WTC11 (cell line): ENCODE results near the gene CAPZB. TPM values are rescaled to one million over a fixed set of nuclear protein-coding genes. Genes with fewer than 3 reads are reported as not detected.

Experiments used
- ATAC-seq: fragments of 200-7000 bp; cut with Tn5 transposase; 2 replicates; pipeline ENCODE4 v1.10.0; 2021; ENCODE audit warnings: mild to moderate bottlenecking, moderate library complexity
- CTCF ChIA-PET: fragments of 300-600 bp; sonication (Branson Sonifier 250); formaldehyde crosslinking; loops from one replicate; lab custom pipeline; 2021; ENCODE audit warnings: antibody characterized with exemption; lab: Charles Lee
- POLR2A ChIA-PET: fragments of 350-600 bp; sonication (Branson Sonifier 250); formaldehyde crosslinking; loops from one replicate; lab custom pipeline; 2021; ENCODE audit warnings: antibody characterized with exemption; lab: Charles Lee
- DNase-seq: peaks from one replicate; pipeline ENCODE4 v3.0.0; 2021; ENCODE audit warnings: low spot score
- H3K27ac Mint-ChIP-seq: 2 replicates; pipeline ENCODE4 v1.8.0; 2021; ENCODE audit warnings: mixed read lengths
- H3K27me3 Mint-ChIP-seq: 2 replicates; pipeline ENCODE4 v1.8.0; 2021; ENCODE audit warnings: low read depth, mild to moderate bottlenecking, moderate library complexity, mixed read lengths
- H3K36me3 Mint-ChIP-seq: 2 replicates; pipeline ENCODE4 v1.8.0; 2021; ENCODE audit warnings: mixed read lengths
- H3K4me1 Mint-ChIP-seq: 2 replicates; pipeline ENCODE4 v1.8.0; 2022; ENCODE audit warnings: mixed read lengths
- H3K4me3 Mint-ChIP-seq: 2 replicates; pipeline ENCODE4 v1.8.0; 2021; ENCODE audit warnings: mild to moderate bottlenecking, moderate library complexity, mixed read lengths
- H3K9me3 Mint-ChIP-seq: 2 replicates; pipeline ENCODE4 v1.8.0; 2021; ENCODE audit warnings: mixed read lengths
- ATF1 ChIP-seq: sonication (generic); formaldehyde crosslinking; IDR thresholded peaks from 2 replicates; pipeline ENCODE4 v1.8.1; 2023; ENCODE audit warnings: mild to moderate bottlenecking, moderate library complexity, missing genetic modification reagents
- ETV6 ChIP-seq: sonication (generic); formaldehyde crosslinking; IDR thresholded peaks from 2 replicates; pipeline ENCODE4 v1.8.1; 2022; ENCODE audit warnings: mild to moderate bottlenecking, missing genetic modification reagents
- NFE2L1 ChIP-seq: sonication (generic); formaldehyde crosslinking; IDR thresholded peaks from 2 replicates; pipeline ENCODE4 v1.8.1; 2023; ENCODE audit warnings: missing genetic modification reagents
- OVOL2 ChIP-seq: fragments of 250-450 bp; sonication (Bioruptor Pico); IDR thresholded peaks from 2 replicates; pipeline ENCODE4 v1.9.0; 2021; ENCODE audit warnings: mild to moderate bottlenecking, borderline replicate concordance
- PRRX2 ChIP-seq: fragments of 250-450 bp; sonication (Bioruptor Pico); IDR thresholded peaks from 2 replicates; pipeline ENCODE4 v1.8.0; 2021; ENCODE audit warnings: mild to moderate bottlenecking
- TEAD1 ChIP-seq: sonication (generic); formaldehyde crosslinking; IDR thresholded peaks from 2 replicates; pipeline ENCODE4 v1.8.0; 2022; ENCODE audit warnings: mild to moderate bottlenecking, missing genetic modification reagents
- ZNF121 ChIP-seq: sonication (generic); formaldehyde crosslinking; IDR thresholded peaks from 2 replicates; pipeline ENCODE4 v1.8.0; 2023; ENCODE audit warnings: missing genetic modification reagents
- ZNF219 ChIP-seq: sonication (generic); formaldehyde crosslinking; IDR thresholded peaks from 2 replicates; pipeline ENCODE4 v1.8.0; 2023; ENCODE audit warnings: missing genetic modification reagents, mild to moderate bottlenecking, borderline replicate concordance
- ZNF423 ChIP-seq: fragments of 250-450 bp; sonication (Bioruptor Pico); IDR thresholded peaks from 2 replicates; pipeline ENCODE4 v2.1.2; 2022; ENCODE audit warnings: mild to moderate bottlenecking, moderate library complexity
- total RNA-seq: library from RNA; stranded (reverse); gene quantifications from 3 replicates; pipeline ENCODE4 v1.2.3, GENCODE V29; 2021
- TF ChIP-seq, protein P1 (sequence below): sonication (generic); formaldehyde crosslinking; IDR thresholded peaks from 2 replicates; pipeline ENCODE4 v1.8.1; 2022; ENCODE audit warnings: mild to moderate bottlenecking, moderate library complexity, missing genetic modification reagents
- TF ChIP-seq, protein P2 (sequence below): fragments of 250-450 bp; sonication (Bioruptor Pico); IDR thresholded peaks from 2 replicates; pipeline ENCODE4 v2.1.2; 2022; ENCODE audit warnings: mild to moderate bottlenecking, moderate library complexity
- TF ChIP-seq, protein P3 (sequence below): sonication (generic); formaldehyde crosslinking; IDR thresholded peaks from 2 replicates; pipeline ENCODE4 v1.8.0; 2022; ENCODE audit warnings: missing genetic modification reagents

Gene CAPZB
- total RNA-seq, 1 experiment from 2014 or later: 348 TPM

DNA sequence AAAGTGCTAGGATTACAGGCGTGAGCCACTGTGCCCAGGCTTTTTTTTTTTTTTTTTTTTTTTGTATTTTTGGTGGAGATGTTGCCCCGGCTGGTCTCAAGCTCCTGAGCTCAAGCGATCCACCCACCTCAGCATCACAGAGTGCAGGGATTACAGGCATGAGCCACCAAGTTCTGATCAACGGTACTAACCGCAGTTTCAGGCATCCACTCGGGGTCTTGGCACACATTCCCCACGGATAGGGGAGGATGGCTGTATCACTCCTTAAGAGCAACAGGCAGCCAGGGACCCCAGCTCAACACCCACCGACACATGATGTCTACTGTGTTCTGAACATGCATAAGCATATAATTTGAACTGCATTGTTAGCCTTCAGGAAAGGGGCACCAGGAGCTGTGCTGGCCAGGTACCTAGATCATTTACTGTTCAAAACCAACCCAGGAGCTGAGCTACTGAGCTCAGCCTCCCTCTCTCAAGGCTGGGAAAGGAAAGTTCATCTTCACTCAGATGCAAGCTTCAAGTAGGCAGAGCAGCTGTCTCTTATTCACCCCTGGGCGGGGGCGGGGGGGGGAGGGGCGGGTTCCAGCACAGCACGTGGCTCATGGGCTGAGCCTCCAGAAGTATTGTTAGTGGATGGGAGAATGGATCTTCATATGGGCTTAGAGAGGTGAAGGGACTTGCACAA is 24.7 kb downstream of the CAPZB start (continued):
- no peak for TF ChIP-seq ZNF423 (CRISPR knock-in tag)
- TF ChIP-seq, protein P1, sequence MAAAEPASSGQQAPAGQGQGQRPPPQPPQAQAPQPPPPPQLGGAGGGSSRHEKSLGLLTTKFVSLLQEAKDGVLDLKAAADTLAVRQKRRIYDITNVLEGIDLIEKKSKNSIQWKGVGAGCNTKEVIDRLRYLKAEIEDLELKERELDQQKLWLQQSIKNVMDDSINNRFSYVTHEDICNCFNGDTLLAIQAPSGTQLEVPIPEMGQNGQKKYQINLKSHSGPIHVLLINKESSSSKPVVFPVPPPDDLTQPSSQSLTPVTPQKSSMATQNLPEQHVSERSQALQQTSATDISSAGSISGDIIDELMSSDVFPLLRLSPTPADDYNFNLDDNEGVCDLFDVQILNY (CRISPR knock-in tag): no peak

DNA sequence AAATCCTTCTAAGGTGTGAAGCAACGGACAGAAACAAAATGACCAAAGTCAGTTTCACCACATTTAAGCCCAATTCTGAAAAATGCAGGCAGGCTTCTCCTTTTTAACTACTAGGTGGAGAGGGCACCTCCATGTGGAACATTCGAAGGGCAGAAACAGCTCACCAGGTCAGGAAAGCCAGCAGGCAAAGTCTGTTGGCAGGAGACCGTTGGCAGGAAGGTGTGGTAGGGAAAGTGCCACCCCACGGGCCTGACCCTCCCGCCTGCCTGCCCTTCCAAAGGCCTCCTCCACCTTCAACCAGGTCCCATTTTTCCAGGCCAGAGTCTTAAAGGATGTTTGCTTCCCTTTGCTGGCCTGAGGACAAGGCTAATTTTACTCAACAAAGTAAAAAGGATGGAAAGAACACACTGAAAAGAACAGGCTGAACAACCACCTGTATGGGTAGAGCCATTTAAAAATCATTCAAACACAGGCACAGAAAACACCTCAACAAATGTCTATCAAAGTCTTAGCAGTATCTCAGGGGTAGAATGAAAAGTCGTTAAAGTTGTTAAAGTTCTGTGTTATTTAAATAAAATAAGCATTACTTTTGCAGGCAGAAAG is 26.4 kb downstream of the CAPZB start:
- Mint-ChIP-seq H3K4me1 (peaks cover 88% of the 10 kb centered on the region), H3K4me3 (no peak overlapping the region), H3K36me3 (no peaks in the 10 kb centered on the region; the same call in 1 of the 2 replicates), H3K9me3 (no peaks in the 10 kb centered on the region), H3K27me3 (no peaks in the 10 kb centered on the region), H3K27ac (peak overlapping the region; percentile 87)
- POLR2A ChIA-PET: no interaction called here
- ATAC-seq (no peak), DNase-seq (no peak)
- CTCF ChIA-PET: interaction anchor here (1.0 kb wide), 1 partner anchor 26 kb away, joined by 3 read pairs; the partner anchor contains the start of gene CAPZB
- TF ChIP-seq, protein P2, sequence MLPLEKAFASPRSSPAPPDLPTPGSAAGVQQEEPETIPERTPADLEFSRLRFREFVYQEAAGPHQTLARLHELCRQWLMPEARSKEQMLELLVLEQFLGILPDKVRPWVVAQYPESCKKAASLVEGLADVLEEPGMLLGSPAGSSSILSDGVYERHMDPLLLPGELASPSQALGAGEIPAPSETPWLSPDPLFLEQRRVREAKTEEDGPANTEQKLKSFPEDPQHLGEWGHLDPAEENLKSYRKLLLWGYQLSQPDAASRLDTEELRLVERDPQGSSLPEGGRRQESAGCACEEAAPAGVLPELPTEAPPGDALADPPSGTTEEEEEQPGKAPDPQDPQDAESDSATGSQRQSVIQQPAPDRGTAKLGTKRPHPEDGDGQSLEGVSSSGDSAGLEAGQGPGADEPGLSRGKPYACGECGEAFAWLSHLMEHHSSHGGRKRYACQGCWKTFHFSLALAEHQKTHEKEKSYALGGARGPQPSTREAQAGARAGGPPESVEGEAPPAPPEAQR: no peak
- no peak for TF ChIP-seq TEAD1 (CRISPR knock-in tag)
- no peak for TF ChIP-seq ZNF121 (CRISPR knock-in tag)

DNA sequence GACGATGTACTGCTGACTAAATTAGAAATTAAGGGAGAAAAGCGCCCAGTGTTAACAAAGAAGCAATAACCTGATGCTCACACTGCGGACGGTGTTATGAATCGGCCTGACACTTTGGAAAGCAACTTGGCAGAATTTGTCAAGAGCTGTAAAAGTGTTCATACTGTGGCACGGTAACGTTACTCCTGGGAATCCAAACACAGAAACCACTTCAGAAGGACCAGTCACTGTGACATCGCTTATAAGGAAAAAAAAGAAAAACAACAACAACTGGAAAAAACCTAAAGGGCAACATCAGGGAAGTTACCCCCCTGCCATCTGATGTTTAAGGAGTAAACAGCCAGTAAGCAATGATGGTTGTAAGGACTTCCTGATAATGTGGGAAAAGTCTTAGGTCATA is 27.7 kb downstream of the CAPZB start:
- ATAC-seq (no peak), DNase-seq (no peak)
- peaks cover 85% of the 10 kb centered on the region for H3K4me1 Mint-ChIP-seq
- H3K27me3 Mint-ChIP-seq: no peaks in the 10 kb centered on the region
- TF ChIP-seq ATF1 (CRISPR knock-in tag): no peak
- no peak for TF ChIP-seq PRRX2 (CRISPR knock-in tag)
- no peak for TF ChIP-seq ETV6
- ChIA-PET CTCF (interaction anchor here (1.2 to 1.9 kb wide), 3 partner anchors 30 to 125 kb away, joined by 3 to 7 read pairs (median 4); no protein-coding TSS in a partner anchor), POLR2A (interaction anchor here (0.6 kb wide), 1 partner anchor 24 kb away, joined by 3 read pairs; no protein-coding TSS in a partner anchor)
- H3K36me3 Mint-ChIP-seq: no peaks in the 10 kb centered on the region; the same call in 1 of the 2 replicates
- H3K27ac Mint-ChIP-seq: peak overlapping the region; percentile 89
- peak overlapping the region; percentile 43 for H3K4me3 Mint-ChIP-seq
- H3K9me3 Mint-ChIP-seq: no peaks in the 10 kb centered on the region

DNA sequence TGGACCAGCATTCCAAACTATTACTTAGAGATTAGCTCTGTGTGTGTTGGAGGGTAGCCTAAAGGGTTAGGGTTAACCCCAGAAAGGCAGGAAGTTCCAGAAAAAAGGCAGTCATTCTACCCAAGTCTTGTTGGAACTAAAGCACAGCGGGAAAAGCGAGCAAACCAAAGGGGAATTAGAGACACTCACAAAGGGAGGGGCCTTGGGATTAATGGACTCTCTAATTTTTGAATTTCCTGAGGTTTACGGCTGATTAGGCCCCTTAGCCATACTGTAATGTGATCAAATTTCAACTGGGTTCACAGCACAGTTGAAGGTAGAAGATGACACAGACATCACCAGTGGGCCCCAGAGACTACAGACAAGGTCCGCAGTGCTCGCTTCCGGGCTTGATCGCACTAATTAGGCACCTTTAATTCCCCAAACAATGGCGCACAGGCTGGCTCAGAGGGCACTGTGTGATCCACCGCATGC is 28.3 kb downstream of the CAPZB start:
- DNase-seq: no peak
- ATAC-seq: peak; percentile 61
- no peak for TF ChIP-seq OVOL2 (CRISPR knock-in tag)
- no peak for TF ChIP-seq NFE2L1 (CRISPR knock-in tag)
- TF ChIP-seq, all 79 proteins: peak for 0
- H3K27me3 Mint-ChIP-seq: no peaks in the 10 kb centered on the region
- H3K4me3 Mint-ChIP-seq: peak overlapping the region; percentile 43
- H3K36me3 Mint-ChIP-seq: no peaks in the 10 kb centered on the region; the same call in 1 of the 2 replicates
- POLR2A ChIA-PET: interaction anchor here (0.6 kb wide), 1 partner anchor 25 kb away, joined by 3 read pairs; no protein-coding TSS in a partner anchor
- no peaks in the 10 kb centered on the region for H3K9me3 Mint-ChIP-seq
- peak overlapping the region; percentile 89 for H3K27ac Mint-ChIP-seq
- CTCF ChIA-PET: interaction anchor here (0.8 to 1.9 kb wide), 4 partner anchors 30 to 125 kb away, joined by 3 to 7 read pairs (median 4); no protein-coding TSS in a partner anchor
- peaks cover 89% of the 10 kb centered on the region for H3K4me1 Mint-ChIP-seq

DNA sequence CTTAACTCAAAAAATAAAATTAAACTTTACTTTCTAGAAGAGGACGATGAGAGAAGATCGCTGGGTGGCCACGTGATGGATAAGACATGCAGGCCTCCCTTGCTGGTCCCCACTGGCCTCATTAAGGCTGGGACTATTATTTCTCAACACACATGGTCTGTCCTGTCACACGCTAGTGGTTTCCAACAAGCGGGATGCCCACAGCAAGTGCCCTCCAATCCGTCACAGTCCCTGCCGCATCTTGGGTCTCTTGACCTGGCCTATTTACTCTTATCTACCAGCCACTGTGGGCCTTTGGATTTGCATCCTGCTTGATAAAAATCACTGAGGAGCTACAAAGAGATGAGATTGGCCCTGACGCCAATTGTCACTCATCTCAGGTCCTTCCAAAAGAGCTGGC is 30.0 kb downstream of the CAPZB start:
- Mint-ChIP-seq H3K4me3 (no peak overlapping the region), H3K36me3 (no peaks in the 10 kb centered on the region; the same call in 1 of the 2 replicates), H3K4me1 (peaks cover 84% of the 10 kb centered on the region), H3K9me3 (no peaks in the 10 kb centered on the region), H3K27ac (peak overlapping the region; percentile 69; the same call in 1 of the 2 replicates), H3K27me3 (no peaks in the 10 kb centered on the region)
- ChIA-PET POLR2A (no interaction called here), CTCF (interaction anchor here (1.0 to 1.6 kb wide), 3 partner anchors 32 to 199 kb away, joined by 3 to 4 read pairs (median 3); no protein-coding TSS in a partner anchor)
- ATAC-seq (no peak), DNase-seq (no peak)
- TF ChIP-seq, protein P3, sequence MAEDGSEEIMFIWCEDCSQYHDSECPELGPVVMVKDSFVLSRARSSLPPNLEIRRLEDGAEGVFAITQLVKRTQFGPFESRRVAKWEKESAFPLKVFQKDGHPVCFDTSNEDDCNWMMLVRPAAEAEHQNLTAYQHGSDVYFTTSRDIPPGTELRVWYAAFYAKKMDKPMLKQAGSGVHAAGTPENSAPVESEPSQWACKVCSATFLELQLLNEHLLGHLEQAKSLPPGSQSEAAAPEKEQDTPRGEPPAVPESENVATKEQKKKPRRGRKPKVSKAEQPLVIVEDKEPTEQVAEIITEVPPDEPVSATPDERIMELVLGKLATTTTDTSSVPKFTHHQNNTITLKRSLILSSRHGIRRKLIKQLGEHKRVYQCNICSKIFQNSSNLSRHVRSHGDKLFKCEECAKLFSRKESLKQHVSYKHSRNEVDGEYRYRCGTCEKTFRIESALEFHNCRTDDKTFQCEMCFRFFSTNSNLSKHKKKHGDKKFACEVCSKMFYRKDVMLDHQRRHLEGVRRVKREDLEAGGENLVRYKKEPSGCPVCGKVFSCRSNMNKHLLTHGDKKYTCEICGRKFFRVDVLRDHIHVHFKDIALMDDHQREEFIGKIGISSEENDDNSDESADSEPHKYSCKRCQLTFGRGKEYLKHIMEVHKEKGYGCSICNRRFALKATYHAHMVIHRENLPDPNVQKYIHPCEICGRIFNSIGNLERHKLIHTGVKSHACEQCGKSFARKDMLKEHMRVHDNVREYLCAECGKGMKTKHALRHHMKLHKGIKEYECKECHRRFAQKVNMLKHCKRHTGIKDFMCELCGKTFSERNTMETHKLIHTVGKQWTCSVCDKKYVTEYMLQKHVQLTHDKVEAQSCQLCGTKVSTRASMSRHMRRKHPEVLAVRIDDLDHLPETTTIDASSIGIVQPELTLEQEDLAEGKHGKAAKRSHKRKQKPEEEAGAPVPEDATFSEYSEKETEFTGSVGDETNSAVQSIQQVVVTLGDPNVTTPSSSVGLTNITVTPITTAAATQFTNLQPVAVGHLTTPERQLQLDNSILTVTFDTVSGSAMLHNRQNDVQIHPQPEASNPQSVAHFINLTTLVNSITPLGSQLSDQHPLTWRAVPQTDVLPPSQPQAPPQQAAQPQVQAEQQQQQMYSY (CRISPR knock-in tag): peak; percentile 66
- TF ChIP-seq ZNF219 (CRISPR knock-in tag): no peak
